ENCODE results near the gene SELENOO.

GRCh38 chr22:50204571-50204970 lies 3.8 kb downstream of the SELENOO start:
- TF ChIP-seq, protein P1, sequence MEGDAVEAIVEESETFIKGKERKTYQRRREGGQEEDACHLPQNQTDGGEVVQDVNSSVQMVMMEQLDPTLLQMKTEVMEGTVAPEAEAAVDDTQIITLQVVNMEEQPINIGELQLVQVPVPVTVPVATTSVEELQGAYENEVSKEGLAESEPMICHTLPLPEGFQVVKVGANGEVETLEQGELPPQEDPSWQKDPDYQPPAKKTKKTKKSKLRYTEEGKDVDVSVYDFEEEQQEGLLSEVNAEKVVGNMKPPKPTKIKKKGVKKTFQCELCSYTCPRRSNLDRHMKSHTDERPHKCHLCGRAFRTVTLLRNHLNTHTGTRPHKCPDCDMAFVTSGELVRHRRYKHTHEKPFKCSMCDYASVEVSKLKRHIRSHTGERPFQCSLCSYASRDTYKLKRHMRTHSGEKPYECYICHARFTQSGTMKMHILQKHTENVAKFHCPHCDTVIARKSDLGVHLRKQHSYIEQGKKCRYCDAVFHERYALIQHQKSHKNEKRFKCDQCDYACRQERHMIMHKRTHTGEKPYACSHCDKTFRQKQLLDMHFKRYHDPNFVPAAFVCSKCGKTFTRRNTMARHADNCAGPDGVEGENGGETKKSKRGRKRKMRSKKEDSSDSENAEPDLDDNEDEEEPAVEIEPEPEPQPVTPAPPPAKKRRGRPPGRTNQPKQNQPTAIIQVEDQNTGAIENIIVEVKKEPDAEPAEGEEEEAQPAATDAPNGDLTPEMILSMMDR (IDR thresholded peaks at IDR 0.05; ENCODE audit: low read depth, low read length), result no peak
- TF ChIP-seq POLR2A (IDR thresholded peaks at IDR 0.05; ENCODE audit: extremely low read depth, insufficient read length) (no peak), MAX (IDR thresholded peaks at IDR 0.05; ENCODE audit: low read depth, low read length) (no peak), MYC (IDR thresholded peaks at IDR 0.05; ENCODE audit: low read depth, low read length) (no peak)
